HEK293T (cell line): ENCODE measurements around the gene CTNNBL1.

ENCODE experiments used
- CTCF ChIA-PET: fragments of 350-600 bp; formaldehyde crosslinking; extraction: SDS; loops from one replicate; lab custom pipeline; 2021; ENCODE audit warnings: antibody characterized with exemption, inconsistent platforms; lab: Yijun Ruan, JAX
- POLR2A ChIA-PET: fragments of 350-600 bp; formaldehyde crosslinking; extraction: SDS; loops from one replicate; lab custom pipeline; 2020; ENCODE audit warnings: antibody characterized with exemption, inconsistent platforms; lab: Yijun Ruan, JAX
- DNase-seq: peaks from one replicate; pipeline ENCODE4 v3.0.0; 2012; ENCODE audit warnings: mixed read lengths; ENCODE audit errors: extremely low spot score
- ARNT ChIP-seq: fragments of 450-650 bp; IDR thresholded peaks from 2 replicates; pipeline ENCODE4 v1.6.1; 2017; ENCODE audit warnings: mild to moderate bottlenecking
- BHLHE40 ChIP-seq: fragments of 450-650 bp; IDR thresholded peaks from 2 replicates; pipeline ENCODE4 v1.6.1; 2016; ENCODE audit warnings: mild to moderate bottlenecking, moderate library complexity, borderline replicate concordance
- CTBP1 ChIP-seq: fragments of 450-650 bp; IDR thresholded peaks from 2 replicates; pipeline ENCODE4 v1.6.1; 2016; ENCODE audit warnings: borderline replicate concordance
- ELF4 ChIP-seq: fragments of 450-650 bp; IDR thresholded peaks from 2 replicates; pipeline ENCODE4 v1.6.1; 2017; ENCODE audit warnings: antibody characterized with exemption
- FOXA1 ChIP-seq: fragments of 450-650 bp; IDR thresholded peaks from 2 replicates; pipeline ENCODE4 v1.6.1; 2016; ENCODE audit warnings: mild to moderate bottlenecking
- FOXK2 ChIP-seq: fragments of 450-650 bp; IDR thresholded peaks from 2 replicates; pipeline ENCODE4 v1.6.1; 2016; ENCODE audit warnings: mild to moderate bottlenecking
- FOXM1 ChIP-seq: fragments of 450-650 bp; IDR thresholded peaks from 2 replicates; pipeline ENCODE4 v1.6.1; 2017; ENCODE audit warnings: mild to moderate bottlenecking, borderline replicate concordance
- HDGF ChIP-seq: fragments of 450-650 bp; IDR thresholded peaks from 2 replicates; pipeline ENCODE4 v1.6.1; 2017; ENCODE audit warnings: antibody characterized with exemption, borderline replicate concordance
- L3MBTL2 ChIP-seq: fragments of 450-650 bp; conservative IDR thresholded peaks from 2 replicates; pipeline ENCODE4 v1.6.1; 2016; ENCODE audit warnings: mild to moderate bottlenecking
- LEF1 ChIP-seq: fragments of 450-650 bp; IDR thresholded peaks from 2 replicates; pipeline ENCODE4 v1.6.1; 2017; ENCODE audit warnings: mild to moderate bottlenecking, borderline replicate concordance
- NFRKB ChIP-seq: fragments of 450-650 bp; IDR thresholded peaks from 2 replicates; pipeline ENCODE4 v1.6.1; 2016; ENCODE audit warnings: mild to moderate bottlenecking, moderate library complexity
- SP1 ChIP-seq: fragments of 450-650 bp; IDR thresholded peaks from 2 replicates; pipeline ENCODE4 v1.6.1; 2017
- SUZ12 ChIP-seq: fragments of 450-650 bp; IDR thresholded peaks from 2 replicates; pipeline ENCODE4 v1.6.1; 2016; ENCODE audit warnings: mild to moderate bottlenecking
- TARDBP ChIP-seq: fragments of 450-650 bp; IDR thresholded peaks from 2 replicates; pipeline ENCODE4 v1.6.1; 2016
- ZNF384 ChIP-seq: fragments of 450-650 bp; IDR thresholded peaks from 2 replicates; pipeline ENCODE4 v1.6.1; 2016
- TF ChIP-seq, protein P1 (sequence below): fragments of 450-650 bp; IDR thresholded peaks from 2 replicates; pipeline ENCODE4 v1.6.1; 2016

CTNNBL1 gene

DNA sequence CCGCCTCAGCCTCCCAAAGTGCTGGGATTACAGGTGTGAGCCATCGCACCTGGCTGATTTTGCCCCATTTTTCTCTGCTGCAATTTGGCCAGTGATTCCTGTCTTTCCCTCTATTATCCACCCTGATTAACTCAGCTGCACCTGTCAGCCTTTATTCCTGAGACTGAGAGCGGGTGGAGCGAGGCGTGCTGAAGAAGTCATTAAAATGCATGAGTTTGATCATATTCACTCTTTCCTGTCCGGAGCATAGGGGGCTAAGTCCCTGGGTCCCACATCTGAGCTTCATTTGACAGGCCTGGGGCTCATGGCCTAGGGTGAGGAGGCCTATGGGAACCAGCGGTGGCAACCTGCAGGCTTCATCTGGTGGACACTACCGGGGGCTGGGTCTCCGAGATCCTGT is 25.7 kb upstream of the CTNNBL1 start:
- TF ChIP-seq CTBP1 = no peak
- TF ChIP-seq SP1 = no peak
- no peak for TF ChIP-seq FOXK2
- TF ChIP-seq BHLHE40 = no peak
- TF ChIP-seq LEF1 = no peak
- no peak for TF ChIP-seq SUZ12
- no peak for TF ChIP-seq ARNT
- TF ChIP-seq FOXM1 = no peak
- no peak for TF ChIP-seq L3MBTL2
- no peak for TF ChIP-seq HDGF
- no peak for TF ChIP-seq ELF4
- TF ChIP-seq TARDBP = no peak
- TF ChIP-seq, protein P1, sequence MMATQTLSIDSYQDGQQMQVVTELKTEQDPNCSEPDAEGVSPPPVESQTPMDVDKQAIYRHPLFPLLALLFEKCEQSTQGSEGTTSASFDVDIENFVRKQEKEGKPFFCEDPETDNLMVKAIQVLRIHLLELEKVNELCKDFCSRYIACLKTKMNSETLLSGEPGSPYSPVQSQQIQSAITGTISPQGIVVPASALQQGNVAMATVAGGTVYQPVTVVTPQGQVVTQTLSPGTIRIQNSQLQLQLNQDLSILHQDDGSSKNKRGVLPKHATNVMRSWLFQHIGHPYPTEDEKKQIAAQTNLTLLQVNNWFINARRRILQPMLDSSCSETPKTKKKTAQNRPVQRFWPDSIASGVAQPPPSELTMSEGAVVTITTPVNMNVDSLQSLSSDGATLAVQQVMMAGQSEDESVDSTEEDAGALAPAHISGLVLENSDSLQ = no peak
- TF ChIP-seq ZNF384 = no peak
- TF ChIP-seq FOXA1 = no peak
- TF ChIP-seq NFRKB = no peak
- CTCF ChIA-PET = no interaction called here
- no peak for DNase-seq
- POLR2A ChIA-PET = no interaction called here

DNA sequence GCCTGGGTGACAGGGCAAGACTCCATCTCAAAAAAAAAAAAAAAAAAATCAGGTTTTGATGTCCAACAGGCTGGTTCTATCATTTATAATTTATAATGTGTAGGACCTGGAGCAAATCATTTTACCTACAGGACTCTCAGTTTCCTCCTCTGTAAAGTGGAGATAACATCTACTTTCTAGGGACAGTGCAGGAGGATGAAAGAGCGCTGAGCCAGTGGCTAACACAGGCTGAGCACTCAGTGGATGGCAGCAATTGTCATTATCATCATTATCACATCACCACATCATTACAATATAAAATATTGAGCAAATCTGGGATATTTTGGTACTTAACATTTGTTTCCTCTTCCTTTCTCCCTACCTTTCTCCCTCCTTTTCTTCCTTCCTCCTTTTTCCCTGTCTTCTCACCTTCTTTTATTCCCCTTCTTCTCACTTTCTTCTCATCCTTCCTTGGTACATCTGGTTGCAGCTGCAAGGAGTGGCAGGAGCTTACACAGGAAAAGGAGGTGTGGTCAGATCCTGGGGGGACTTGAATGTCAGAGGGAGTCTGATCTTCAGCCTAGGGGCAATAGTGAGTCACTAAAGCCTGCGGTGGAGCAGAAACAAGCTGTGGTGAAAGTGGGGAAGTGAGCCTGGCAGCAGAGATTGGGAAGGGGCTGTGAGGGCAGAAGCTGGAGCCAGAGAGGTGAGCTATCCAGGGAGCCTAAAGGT is 24.6 kb upstream of the CTNNBL1 start:
- TF ChIP-seq SP1 (no peak), ARNT (no peak), ZNF384 (no peak)
- POLR2A ChIA-PET = no interaction called here
- no peak for DNase-seq
- CTCF ChIA-PET = no interaction called here

DNA sequence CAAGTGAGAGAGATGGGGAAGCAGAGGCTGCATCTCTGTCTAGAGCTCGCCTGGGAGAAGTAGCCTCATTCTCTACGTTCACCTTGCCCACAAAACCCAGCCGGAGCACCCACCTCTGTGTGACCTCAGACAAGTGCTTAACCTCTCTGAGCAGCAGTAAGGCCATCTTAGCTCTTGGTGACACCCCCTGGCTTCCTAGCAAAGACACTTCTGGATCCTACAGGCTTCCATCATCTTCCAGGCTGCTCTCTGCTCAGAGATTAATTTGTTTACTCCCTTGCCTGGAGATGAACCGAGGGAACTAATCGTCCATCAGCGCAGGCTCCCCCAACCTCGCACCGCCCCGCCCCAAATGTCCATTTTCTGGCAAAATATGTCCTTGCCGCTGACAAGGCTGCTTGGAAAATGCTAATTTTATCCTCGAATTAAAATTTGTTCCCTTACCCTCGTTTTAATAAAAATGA is 24.0 kb upstream of the CTNNBL1 start:
- POLR2A ChIA-PET = no interaction called here

DNA sequence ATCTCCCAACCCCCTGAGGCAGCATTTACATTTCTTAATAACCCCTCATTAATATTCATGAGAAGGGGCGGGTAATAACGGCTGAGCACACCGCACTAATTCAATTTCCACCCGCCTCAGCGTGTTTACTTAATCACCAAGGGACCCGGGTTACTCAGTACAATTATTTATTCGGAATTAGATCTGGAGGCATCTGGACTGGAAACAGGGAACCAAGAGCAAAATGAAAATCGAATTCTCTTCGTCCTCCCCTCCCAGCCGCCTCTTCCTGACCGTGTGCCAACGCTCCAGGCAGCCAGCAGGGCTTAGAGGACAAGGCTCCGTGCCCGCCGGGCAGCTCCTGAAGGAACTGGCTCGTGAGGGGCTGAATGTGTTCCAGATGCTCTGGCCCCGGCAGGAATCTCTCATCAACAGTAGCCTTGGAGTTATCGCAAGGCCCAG is 23.5 kb upstream of the CTNNBL1 start:
- TF ChIP-seq L3MBTL2 (no peak), FOXK2 (no peak), NFRKB (no peak), SUZ12 (no peak), LEF1 (no peak), ZNF384 (no peak), TARDBP (no peak), CTBP1 (no peak), FOXM1 (no peak), FOXA1 (no peak)
- TF ChIP-seq, protein P1 = no peak
- ChIA-PET POLR2A (no interaction called here), CTCF (no interaction called here)
- no peak for DNase-seq

More for the DNA sequence above, 24.0 kb upstream of the CTNNBL1 start:
- TF ChIP-seq, protein P1 = no peak
- TF ChIP-seq HDGF = no peak
- no peak for DNase-seq
- CTCF ChIA-PET = no interaction called here

DNA sequence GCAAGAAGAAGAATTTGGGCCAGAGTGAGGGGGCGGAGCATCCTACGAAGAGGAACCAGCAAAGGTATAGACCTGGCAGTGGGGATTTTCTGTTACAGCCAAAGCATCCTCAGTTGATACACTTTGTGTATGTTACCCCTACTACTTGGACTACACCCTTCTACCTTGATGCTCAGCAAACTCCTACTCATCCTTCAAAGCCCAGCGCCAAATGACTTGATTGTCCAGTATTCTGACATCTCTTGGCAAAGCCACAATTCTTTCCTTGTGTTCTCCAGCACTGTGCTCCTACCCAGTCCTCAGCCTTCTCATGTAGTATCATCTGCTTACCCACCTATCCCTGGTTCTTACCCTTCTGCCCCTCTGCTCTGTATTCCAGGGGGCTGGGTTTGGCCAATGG is 21.7 kb upstream of the CTNNBL1 start:
- ChIA-PET POLR2A (interaction anchor here (0.6 kb wide), 1 partner anchor 55 kb away, joined by 3 read pairs; no protein-coding TSS in a partner anchor), CTCF (no interaction called here)
- DNase-seq = no peak
- TF ChIP-seq NFRKB (no peak), SUZ12 (no peak), FOXM1 (no peak)

DNA sequence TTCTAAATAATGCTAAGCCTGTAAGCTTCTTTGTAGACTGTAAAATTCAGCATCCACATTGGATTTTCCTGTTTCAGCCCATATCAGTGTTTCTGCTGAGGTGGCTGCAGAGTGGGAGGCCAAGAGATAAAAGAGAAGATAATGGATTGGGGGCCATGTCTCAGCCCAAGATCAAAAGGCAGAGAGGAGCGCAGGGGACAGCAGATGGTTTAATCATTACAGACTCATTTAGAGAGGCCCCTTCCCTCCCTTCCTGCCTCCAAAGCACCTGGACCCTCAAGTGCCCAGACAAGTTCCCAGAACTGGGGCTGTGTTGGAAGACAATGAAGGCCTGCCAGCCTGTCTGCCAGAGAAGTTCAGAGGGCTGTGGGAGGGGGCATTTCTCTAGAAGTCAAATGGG is 20.4 kb upstream of the CTNNBL1 start:
- POLR2A ChIA-PET = no interaction called here
- no peak for TF ChIP-seq SP1
- CTCF ChIA-PET = no interaction called here
- no peak for DNase-seq

DNA sequence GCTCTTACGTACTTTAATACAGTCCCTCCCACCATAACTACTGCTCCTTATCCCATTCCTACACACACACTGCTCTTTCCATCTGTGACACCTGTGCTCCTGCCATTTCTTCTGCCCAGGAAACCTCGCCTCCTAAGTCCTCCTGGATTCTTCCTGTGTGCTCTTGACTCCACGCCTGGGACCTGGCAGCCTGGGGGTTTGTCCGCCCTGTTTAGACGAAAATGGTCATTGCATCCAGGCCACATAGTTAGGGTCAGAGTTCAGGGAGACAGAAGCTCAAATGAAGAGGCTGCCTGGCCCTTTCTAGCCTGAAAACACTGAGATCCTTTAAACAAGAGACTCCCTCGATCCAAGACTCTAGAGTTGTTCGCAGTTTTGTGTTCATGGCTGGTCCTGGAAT is 17.4 kb upstream of the CTNNBL1 start:
- no peak for DNase-seq
- TF ChIP-seq ARNT (no peak), ELF4 (no peak), NFRKB (no peak), LEF1 (no peak), SP1 (no peak), FOXK2 (no peak), FOXA1 (no peak), CTBP1 (no peak), TARDBP (no peak)
- TF ChIP-seq, protein P1 = no peak
- CTCF ChIA-PET = no interaction called here
- POLR2A ChIA-PET = no interaction called here
